GM23338 (cell line): ENCODE results near the gene SMOC2. TPM values are rescaled to one million over a fixed set of nuclear protein-coding genes. Genes with fewer than 3 reads are reported as not detected.

ENCODE experiments used
- ATAC-seq: fragments of 200-7000 bp; cut with Tn5 transposase; 3 replicates; pipeline ENCODE4 v1.9.1; 2020
- DNase-seq: peaks from one replicate; pipeline ENCODE4 v3.0.0-alpha.2; 2015; ENCODE audit warnings: low spot score
- H2AFZ ChIP-seq: fragments of 200-600 bp; sonication (generic); 2 replicates; pipeline ENCODE4 v1.8.0; 2016; ENCODE audit warnings: antibody characterized with exemption, mild to moderate bottlenecking, moderate library complexity
- H3F3A ChIP-seq: fragments of 200-600 bp; sonication (generic); replicated peaks from 2 replicates; pipeline ENCODE4 v1.8.0; 2017; ENCODE audit warnings: antibody characterized with exemption, mixed run types, low read depth
- H3K27ac ChIP-seq: fragments of 200-600 bp; sonication (generic); 2 replicates; pipeline ENCODE4 v1.6.1; 2016; ENCODE audit warnings: low read depth
- H3K27me3 ChIP-seq: fragments of 200-600 bp; sonication (generic); 2 replicates; pipeline ENCODE4 v1.8.0; 2016; ENCODE audit warnings: mild to moderate bottlenecking, mixed run types, moderate library complexity; ENCODE audit not compliant: insufficient read depth
- H3K36me3 ChIP-seq: fragments of 200-600 bp; sonication (generic); 2 replicates; pipeline ENCODE4 v1.8.0; 2016; ENCODE audit warnings: mild to moderate bottlenecking; ENCODE audit not compliant: insufficient read depth
- H3K4me1 ChIP-seq: fragments of 200-600 bp; sonication (generic); 2 replicates; pipeline ENCODE4 v1.8.0; 2016; ENCODE audit warnings: mild to moderate bottlenecking, moderate library complexity; ENCODE audit not compliant: insufficient read depth
- H3K4me2 ChIP-seq: fragments of 200-600 bp; sonication (generic); 2 replicates; pipeline ENCODE4 v1.7.1; 2017; ENCODE audit warnings: mixed run types
- H3K4me3 ChIP-seq: fragments of 200-600 bp; sonication (generic); 2 replicates; pipeline ENCODE4 v1.6.1; 2016; ENCODE audit warnings: mixed run types
- H3K79me2 ChIP-seq: fragments of 200-600 bp; sonication (generic); replicated peaks from 2 replicates; pipeline ENCODE4 v1.8.0; 2017; ENCODE audit warnings: mild to moderate bottlenecking; ENCODE audit not compliant: insufficient read depth
- H3K9me2 ChIP-seq: fragments of 200-600 bp; sonication (generic); 2 replicates; pipeline ENCODE4 v1.8.0; 2017; ENCODE audit not compliant: insufficient read depth
- H4K20me1 ChIP-seq: fragments of 200-600 bp; sonication (generic); replicated peaks from 2 replicates; pipeline ENCODE4 v1.8.0; 2017; ENCODE audit warnings: mild to moderate bottlenecking; ENCODE audit not compliant: insufficient read depth
- H3K27ac Mint-ChIP-seq: 2 replicates; pipeline ENCODE4 v1.8.0; 2020; ENCODE audit warnings: inconsistent platforms, mild to moderate bottlenecking, moderate library complexity, mixed read lengths
- H3K27me3 Mint-ChIP-seq: 3 replicates; pipeline ENCODE4 v1.8.0; 2022; ENCODE audit warnings: low read depth, mild to moderate bottlenecking, moderate library complexity, mixed read lengths, inconsistent platforms; ENCODE audit not compliant: insufficient read depth, poor library complexity
- H3K36me3 Mint-ChIP-seq: 3 replicates; pipeline ENCODE4 v1.8.0; 2021; ENCODE audit warnings: low read depth, mild to moderate bottlenecking, inconsistent platforms, moderate library complexity, mixed read lengths
- H3K4me1 Mint-ChIP-seq: 3 replicates; pipeline ENCODE4 v1.8.0; 2020; ENCODE audit warnings: mild to moderate bottlenecking, inconsistent platforms, mixed read lengths
- H3K4me3 Mint-ChIP-seq: 3 replicates; pipeline ENCODE4 v1.8.0; 2021; ENCODE audit warnings: moderate library complexity, mild to moderate bottlenecking, inconsistent platforms, mixed read lengths
- H3K9me3 Mint-ChIP-seq: 3 replicates; pipeline ENCODE4 v1.8.0; 2020; ENCODE audit warnings: moderate library complexity, mild to moderate bottlenecking, inconsistent platforms, mixed read lengths
- EZH2 ChIP-seq: fragments of 200-600 bp; sonication (generic); IDR thresholded peaks from one replicate; pipeline ENCODE4 v1.8.0; 2017; ENCODE audit warnings: antibody characterized with exemption, mild to moderate bottlenecking, low read depth; ENCODE audit not compliant: unreplicated experiment
- POLR2AphosphoS5 ChIP-seq: IDR thresholded peaks from 2 replicates; pipeline ENCODE4 v1.6.1; 2016; ENCODE audit warnings: antibody characterized with exemption, low read depth
- REST ChIP-seq: IDR thresholded peaks from one replicate; pipeline ENCODE4 v1.6.1; 2018; ENCODE audit warnings: antibody characterized with exemption; ENCODE audit not compliant: unreplicated experiment
- ZNF114 ChIP-seq: fragments of 250-450 bp; sonication (Bioruptor Pico); IDR thresholded peaks from 2 replicates; pipeline ENCODE4 v1.5.0; 2020; ENCODE audit warnings: mild to moderate bottlenecking, moderate library complexity
- ZNF462 ChIP-seq: fragments of 250-450 bp; sonication (Bioruptor Pico); IDR thresholded peaks from 2 replicates; pipeline ENCODE4 v1.5.0; 2020; ENCODE audit warnings: mild to moderate bottlenecking, moderate library complexity
- polyA plus RNA-seq: library from polyadenylated mRNA; unstranded; fragments of >200 nt; fragmentation: Nextera tagmentation; extraction: Ambion mirVana; gene quantifications from 2 replicates; pipeline ENCODE4 v1.2.1, GENCODE V29; 2016
- total RNA-seq: library from RNA; depleted of rRNA; stranded (reverse); fragments of >200 nt; shearing (Covaris generic); gene quantifications from 2 replicates; pipeline ENCODE4 v1.2.3, GENCODE V29; 2014

Gene SMOC2
- total and polyA plus RNA-seq, 2 experiments from 2014 or later, result 4.3 to 6.5 TPM

- TF ChIP-seq ZNF462 (no peak), POLR2AphosphoS5 (no peak), ZNF114 (CRISPR knock-in tag) (no peak)
Observed at GRCh38 chr6:168504366-168504765, 63.4 kb downstream of the SMOC2 start (continued).

- Histone ChIP-seq H4K20me1 (no peaks in the 10 kb centered on the region), H3F3A (no peaks in the 10 kb centered on the region), H3K4me3 (no peak overlapping the region), H3K27ac (no peak overlapping the region), H3K9me2 (no peaks in the 10 kb centered on the region; the same call in 1 of the 2 replicates), H3K36me3 (no peaks in the 10 kb centered on the region), H2AFZ (no peak overlapping the region), H3K27me3 (no peaks in the 10 kb centered on the region), H3K4me1 (peaks cover 8% of the 10 kb centered on the region; the same call in 1 of the 2 replicates), H3K4me2 (0 out of 2 replicates have a peak overlapping the region, but pooled peaks have one; percentile 7), H3K79me2 (no peaks in the 10 kb centered on the region)
- Mint-ChIP-seq H3K27ac (peak overlapping the region; percentile 40), H3K4me1 (peaks cover 19% of the 10 kb centered on the region), H3K9me3 (peaks cover 5% of the 10 kb centered on the region), H3K4me3 (no peak overlapping the region), H3K36me3 (peaks cover 4% of the 10 kb centered on the region; the same call in 2 of the 3 replicates), H3K27me3 (peaks cover 4% of the 10 kb centered on the region)
- ATAC-seq (no peak), DNase-seq (no peak)
- TF ChIP-seq ZNF462 (no peak), REST (no peak), EZH2 (no peak)
Observed at GRCh38 chr6:168506460-168506859, 65.5 kb downstream of the SMOC2 start.
